NCI-H187 treated with DMSO at 0.1 percent for 48 hours (cell line): Measurements from ENCODE around the gene NRTN.

Experiments used
- DNase-seq: peaks from one replicate; lab custom pipeline; 2025; lab: John Stamatoyannopoulos, UW

Gene NRTN

GRCh38 chr19:5790559-5791520, 14.0 kb upstream of the NRTN start, which contains the start of gene DUS3L:
TSS of gene DUS3L (minus strand) at chr19:5791163. CDS start at chr19:5791141, 22 bp downstream.
- DNase-seq: peak; percentile 59

GRCh38 chr19:5792224-5792623, 12.6 kb upstream of the NRTN start:
- no peak for DNase-seq

- DNase-seq: no peak
Observed at GRCh38 chr19:5793188-5793587, 11.7 kb upstream of the NRTN start.

- no peak for DNase-seq
Observed at GRCh38 chr19:5795382-5795919, 9.4 kb upstream of the NRTN start.

GRCh38 chr19:5798244-5798643, 6.6 kb upstream of the NRTN start:
- DNase-seq: no peak

- DNase-seq: no peak
Observed at GRCh38 chr19:5799247-5800241, 5.3 kb upstream of the NRTN start.

GRCh38 chr19:5800361-5801270, 4.3 kb upstream of the NRTN start:
- no peak for DNase-seq

GRCh38 chr19:5801796-5802619, 2.9 kb upstream of the NRTN start:
- DNase-seq: no peak

- no peak for DNase-seq
Observed at GRCh38 chr19:5803441-5803751, 1.5 kb upstream of the NRTN start.

GRCh38 chr19:5803752-5804515, 933 bp upstream of the NRTN start:
- no peak for DNase-seq

- no peak for DNase-seq
Observed at GRCh38 chr19:5805462-5806132, 730 bp downstream of the NRTN start.

GRCh38 chr19:5806133-5806489, 1.2 kb downstream of the NRTN start:
- no peak for DNase-seq

- DNase-seq: no peak
Observed at GRCh38 chr19:5806905-5807304, 2.0 kb downstream of the NRTN start.

- no peak for DNase-seq
Observed at GRCh38 chr19:5808120-5808816, 3.4 kb downstream of the NRTN start.

GRCh38 chr19:5809053-5809452, 4.2 kb downstream of the NRTN start:
- no peak for DNase-seq

- DNase-seq: no peak
Observed at GRCh38 chr19:5809469-5809868, 4.6 kb downstream of the NRTN start.

GRCh38 chr19:5811117-5811516, 6.2 kb downstream of the NRTN start:
- no peak for DNase-seq

GRCh38 chr19:5814123-5814851, 9.4 kb downstream of the NRTN start:
- DNase-seq: no peak
